Activated CD4-positive, alpha-beta T cell treated with anti-CD3 and anti-CD28 coated beads, Interleukin-2, amount 50 U/mL, for 4 hours (primary cell): Measurements from ENCODE around the gene SELENON.

ENCODE experiments used
- DNase-seq, 2 experiments: peaks; one replicate each; pipeline ENCODE4 v3.0.0-alpha.2; 2020

The SELENON gene

GRCh38 chr1:25811384-25812082 lies 11.5 kb downstream of the SELENON start:
- no peak for DNase-seq

GRCh38 chr1:25813071-25813733 lies 13.2 kb downstream of the SELENON start:
- DNase-seq, result no peak

GRCh38 chr1:25813734-25814471 lies 13.9 kb downstream of the SELENON start:
- DNase-seq, result no peak

- no peak for DNase-seq
Observed at GRCh38 chr1:25814549-25815087, 14.6 kb downstream of the SELENON start.

- no peak for DNase-seq
Observed at GRCh38 chr1:25815208-25816111, 15.5 kb downstream of the SELENON start.

GRCh38 chr1:25816112-25816718 lies 16.2 kb downstream of the SELENON start:
- no peak for DNase-seq

- no peak for DNase-seq
Observed at GRCh38 chr1:25817840-25818501, 18.0 kb downstream of the SELENON start.

GRCh38 chr1:25818569-25818968 lies 18.6 kb downstream of the SELENON start:
- no peak for DNase-seq

- peak; percentile 93 for DNase-seq
Observed at GRCh38 chr1:25819491-25820246, 19.7 kb downstream of the SELENON start, which contains the start of gene MTFR1L. TSS of gene MTFR1L (plus strand) at chr1:25819954. CDS start at chr1:25823105, 3,151 bp downstream.

GRCh38 chr1:25820247-25821111 lies 20.5 kb downstream of the SELENON start:
- DNase-seq, result peak; percentile 60 to 64

GRCh38 chr1:25821112-25821476 lies 21.1 kb downstream of the SELENON start:
- no peak for DNase-seq

GRCh38 chr1:25821630-25822091 lies 21.7 kb downstream of the SELENON start:
- DNase-seq, result no peak

GRCh38 chr1:25825605-25826004 lies 25.6 kb downstream of the SELENON start:
- DNase-seq, result no peak

- no peak for DNase-seq
Observed at GRCh38 chr1:25826571-25826970, 26.6 kb downstream of the SELENON start.

- DNase-seq, result no peak
Observed at GRCh38 chr1:25828491-25828890, 28.5 kb downstream of the SELENON start.

GRCh38 chr1:25829046-25829445 lies 29.1 kb downstream of the SELENON start:
- DNase-seq, result no peak

- no peak for DNase-seq
Observed at GRCh38 chr1:25831569-25832196, 31.7 kb downstream of the SELENON start.

- DNase-seq, result no peak
Observed at GRCh38 chr1:25832336-25833037, 32.5 kb downstream of the SELENON start.
